Stimulated activated CD4-positive, alpha-beta T cell treated with anti-CD3 and anti-CD28 coated beads, Interleukin-1b, Interleukin-23, amount 100 ng/mL, for 24 hours (primary cell): Measurements from ENCODE around the gene TMA16.
A peak's percentile ranks its signal among the peaks of the same experiment; 100 is the strongest.
"Not testable (repeated sequence)": the region's sequence is repeated elsewhere in the genome, so short reads cannot be mapped to it uniquely, and the experiment has no call there.

Source experiments
- DNase-seq, 4 experiments: peaks; one replicate each; pipeline ENCODE4 v3.0.0-alpha.2; 2020; ENCODE audit warnings: low read depth in 4 of 4, low spot score in 1 of 4

The TMA16 gene

DNA sequence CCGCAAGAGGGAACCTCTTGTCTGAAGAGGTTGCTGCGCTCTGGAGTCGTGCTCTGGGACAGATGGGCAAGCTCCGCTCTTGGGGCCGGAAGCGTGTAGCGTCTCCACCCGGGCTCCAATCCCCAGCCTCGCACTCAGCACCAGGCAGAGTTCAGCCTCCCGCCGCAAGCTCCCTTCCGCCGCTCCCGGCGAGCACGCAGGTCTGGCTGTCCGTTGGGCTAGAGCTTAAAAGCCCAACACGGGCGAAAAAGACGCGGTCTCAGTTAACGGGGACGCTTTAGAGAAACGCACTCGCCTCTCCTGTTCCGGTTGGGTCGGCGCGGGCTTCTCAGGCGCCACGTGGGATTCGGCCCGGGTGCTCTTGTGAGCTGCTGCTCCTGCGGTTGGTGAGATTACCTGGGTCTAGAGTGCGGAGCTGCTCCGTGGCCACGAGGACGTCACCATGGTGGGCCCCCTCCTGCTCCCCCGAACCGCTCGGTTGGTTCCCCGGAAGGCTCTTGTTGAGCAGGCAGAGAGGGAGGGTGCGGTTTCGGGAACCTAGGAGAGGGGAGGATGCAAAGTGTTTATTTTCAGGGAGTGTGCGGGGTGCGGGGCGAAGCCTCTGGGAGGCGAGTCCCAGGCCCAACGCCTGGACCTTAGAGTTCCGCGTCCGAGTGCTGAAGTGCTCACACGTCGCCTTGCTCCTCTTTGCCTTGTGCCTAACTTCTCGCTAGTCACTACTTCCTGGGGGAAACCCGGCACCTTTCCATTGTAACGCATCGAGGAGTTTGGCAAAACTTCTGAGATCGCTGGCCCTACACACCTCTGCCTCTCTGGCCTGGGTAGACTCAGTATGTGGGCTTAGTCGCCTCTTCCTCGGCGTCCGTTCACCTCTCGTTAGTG, at the start of gene TMA16:
TSS of gene TMA16 (plus strand) at position 331 of the 882 bp plus-strand sequence. CDS start at position 443, 112 bp downstream.
- peak; percentile 54 to 80 (median 68) for DNase-seq

DNA sequence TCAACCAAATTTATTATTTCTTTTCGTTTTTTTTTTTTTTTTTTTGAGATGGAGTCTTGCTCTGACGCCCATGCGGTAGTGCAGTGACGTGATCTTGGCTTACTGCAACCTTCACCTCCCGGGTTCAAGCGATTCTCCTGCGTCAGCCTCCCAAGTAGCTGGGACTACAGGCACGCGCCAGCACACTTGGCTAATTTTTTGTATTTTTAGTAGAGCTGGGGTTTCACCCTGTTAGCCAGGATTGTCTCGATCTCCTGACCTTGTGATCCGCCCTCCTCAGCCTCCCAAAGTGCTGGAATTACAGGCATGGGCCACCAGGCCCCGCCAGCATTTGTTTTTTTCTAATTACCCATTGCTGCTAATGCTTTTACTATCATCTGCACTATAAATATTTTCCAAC, 47.5 kb upstream of the TMA16 start:
- DNase-seq, result not testable (repeated sequence)

DNA sequence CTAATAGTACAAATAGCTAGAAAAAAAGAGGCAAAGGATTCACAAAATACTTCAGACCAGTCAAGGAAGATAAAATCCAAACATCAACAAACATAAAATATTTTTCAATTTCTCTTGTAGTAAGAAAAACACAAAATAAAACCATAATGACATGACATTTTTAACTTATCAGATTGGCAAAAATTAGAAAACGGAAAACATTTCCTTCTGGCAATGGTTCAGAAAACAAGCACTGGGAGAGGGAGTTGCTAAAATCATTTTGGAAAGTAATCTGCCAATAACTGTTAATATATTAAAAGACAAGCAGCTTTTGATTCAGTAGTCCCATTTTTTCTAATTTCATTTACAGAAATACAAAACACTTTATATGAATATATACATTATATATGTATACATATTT, 47.0 kb upstream of the TMA16 start:
- no peak for DNase-seq

DNA sequence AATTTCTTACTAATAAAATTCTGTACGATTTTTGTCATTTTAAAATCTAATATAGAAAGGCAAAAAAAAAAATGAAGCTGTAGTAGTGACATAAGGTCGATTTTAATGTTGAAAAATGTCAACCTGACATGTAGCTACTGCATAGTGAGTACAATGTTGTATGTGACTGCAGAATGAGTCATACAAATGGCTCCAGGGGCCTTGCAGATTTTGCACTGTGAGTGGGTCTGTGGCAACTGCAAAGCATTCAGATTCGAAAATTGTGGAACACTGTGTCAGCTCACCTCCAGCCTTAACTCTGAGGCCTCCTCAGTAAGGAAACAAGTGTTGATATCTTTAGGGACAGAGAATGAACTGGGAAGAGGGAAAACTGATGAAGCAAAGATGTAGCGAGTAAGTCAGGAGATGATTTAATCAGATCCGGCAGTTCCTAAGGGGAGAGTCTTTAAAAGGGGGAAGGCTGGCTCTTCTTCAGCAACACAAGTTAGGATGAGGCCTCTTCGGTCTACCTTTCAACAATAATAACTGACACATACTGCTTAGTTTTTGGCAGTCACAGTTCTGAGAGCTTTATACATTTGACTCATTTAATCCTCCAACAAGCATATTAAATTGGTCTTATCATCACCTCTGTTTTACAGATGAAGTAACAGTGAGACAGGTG, 45.8 kb upstream of the TMA16 start:
- DNase-seq, result no peak

DNA sequence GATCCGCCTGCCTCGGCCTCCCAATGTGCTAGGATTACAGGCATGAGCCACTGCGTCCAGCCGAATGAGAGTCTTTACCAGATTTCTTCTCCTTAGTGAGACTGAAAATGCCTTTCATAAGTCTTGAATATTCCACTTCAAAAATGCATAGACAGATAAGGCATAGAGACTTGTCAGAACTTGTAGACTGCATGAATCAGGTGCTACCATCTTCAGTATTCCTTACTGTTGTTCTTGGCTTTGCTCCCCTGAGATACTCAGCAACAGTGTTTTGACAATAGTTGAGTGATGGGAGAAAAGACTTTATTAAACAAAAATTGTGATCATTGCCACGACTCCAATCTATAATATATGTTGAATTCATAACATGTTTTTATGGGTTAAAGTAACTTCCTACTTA, 31.9 kb upstream of the TMA16 start:
- no peak for DNase-seq

DNA sequence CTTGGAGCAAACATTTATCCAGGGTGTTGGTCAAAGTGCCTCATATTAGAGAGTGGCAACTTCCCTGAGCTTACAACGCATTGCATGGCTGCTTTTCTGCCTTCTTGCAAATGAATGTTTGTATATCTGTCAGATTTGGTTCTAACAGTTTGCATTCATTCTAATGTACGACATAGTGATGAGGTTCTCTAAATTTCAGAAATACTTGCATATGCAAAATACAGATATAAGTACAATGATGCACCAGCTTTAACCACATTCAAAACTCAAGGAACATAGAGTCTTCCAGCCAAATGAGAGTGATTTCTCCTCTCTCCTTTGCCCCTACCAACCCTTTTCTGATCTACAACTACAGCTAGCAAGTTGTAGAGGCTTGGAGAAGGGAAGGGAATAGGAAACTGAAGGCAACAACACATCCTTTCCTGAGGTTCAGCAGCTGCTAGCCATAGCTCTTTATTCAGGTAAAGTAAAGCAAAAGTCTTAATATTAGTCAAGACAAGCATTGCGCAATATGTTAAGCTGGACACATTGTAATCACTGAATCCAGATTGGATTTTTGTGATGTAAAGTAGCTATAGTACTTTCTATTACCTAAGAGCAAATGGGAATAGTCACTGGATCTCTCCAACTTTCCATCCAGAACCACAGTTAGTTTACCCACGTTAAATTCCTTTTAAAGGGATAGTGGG, 27.3 kb upstream of the TMA16 start:
- no peak for DNase-seq

DNA sequence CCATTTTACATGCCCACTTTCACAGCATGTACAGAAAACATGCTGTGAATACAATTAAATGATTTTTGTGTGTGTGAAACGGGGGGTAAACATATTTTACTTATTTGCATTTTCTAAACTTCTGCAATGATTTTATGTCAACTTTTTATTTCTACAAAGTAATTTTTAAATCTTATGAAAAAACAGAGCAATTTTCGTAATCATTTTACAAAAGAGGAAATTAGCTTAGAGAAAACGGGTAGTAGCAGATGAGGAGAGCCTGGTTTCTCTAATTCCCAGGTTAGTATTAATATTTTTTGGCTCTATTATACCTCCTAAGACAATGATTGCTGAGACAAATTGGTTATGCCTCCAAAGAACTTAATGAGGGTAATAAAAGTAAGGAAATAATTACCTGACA, 24.1 kb upstream of the TMA16 start:
- DNase-seq, result no peak

DNA sequence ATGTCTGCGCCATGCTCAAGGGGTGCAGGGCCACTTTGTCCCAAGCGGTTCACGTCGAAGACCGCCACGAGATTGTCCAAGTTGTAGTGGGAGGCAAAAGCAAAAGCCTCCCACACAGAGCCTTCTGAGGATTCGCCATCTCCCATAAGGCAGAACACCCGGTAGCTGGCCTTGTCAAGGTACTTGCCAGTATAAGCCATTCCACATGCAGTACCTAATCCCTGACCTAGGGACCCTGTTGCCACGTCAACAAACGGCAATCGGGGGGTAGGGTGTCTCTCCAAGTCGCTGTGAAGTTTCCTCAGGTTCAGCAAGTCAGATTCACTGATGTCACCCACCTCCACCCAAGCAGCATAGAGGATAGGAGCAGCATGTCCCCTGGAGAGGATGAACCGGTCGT, 21.4 kb upstream of the TMA16 start:
- DNase-seq, result no peak

DNA sequence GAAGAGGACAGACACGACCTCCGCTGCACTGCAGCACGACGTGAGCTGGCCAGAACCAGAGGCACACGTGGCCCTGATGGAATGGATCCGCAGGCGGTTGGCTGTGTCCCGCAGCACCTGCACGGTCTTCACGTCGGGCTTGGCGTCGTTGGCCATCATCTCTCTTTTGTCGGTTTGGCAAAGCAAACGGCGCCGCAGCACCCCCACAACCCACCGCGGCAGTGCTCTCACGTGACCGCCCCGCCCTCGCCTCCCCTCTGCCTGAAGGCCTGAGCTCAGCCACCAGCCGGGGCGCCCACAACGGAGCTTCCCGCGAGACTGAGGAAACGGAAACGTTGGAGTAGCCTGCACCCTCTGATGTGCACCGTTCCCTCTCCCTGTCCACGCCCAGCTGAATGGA, 20.9 kb upstream of the TMA16 start, which contains the start of gene TKTL2:
TSS of gene TKTL2 (minus strand) at position 179 of the 400 bp plus-strand sequence. CDS start at position 159, 20 bp downstream.
- DNase-seq, result no peak

DNA sequence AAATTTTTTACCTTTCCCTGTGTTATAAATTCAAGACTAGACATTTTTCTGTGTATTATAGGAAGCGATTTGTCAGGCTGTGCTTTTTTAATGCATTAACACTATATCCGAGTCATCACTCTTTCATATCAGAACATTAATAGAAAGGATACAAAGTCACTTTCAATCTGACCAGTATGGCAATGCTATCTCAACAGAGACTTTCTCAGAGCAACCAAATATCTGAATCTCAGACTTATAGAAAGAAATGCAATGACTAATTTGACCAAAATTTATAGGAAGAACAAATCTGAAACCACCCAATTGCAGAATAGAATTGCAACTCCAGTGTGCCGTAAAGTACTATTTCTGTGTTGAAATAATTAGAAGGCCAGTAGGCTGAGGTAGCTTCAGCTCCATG, 20.5 kb upstream of the TMA16 start:
- no peak for DNase-seq

DNA sequence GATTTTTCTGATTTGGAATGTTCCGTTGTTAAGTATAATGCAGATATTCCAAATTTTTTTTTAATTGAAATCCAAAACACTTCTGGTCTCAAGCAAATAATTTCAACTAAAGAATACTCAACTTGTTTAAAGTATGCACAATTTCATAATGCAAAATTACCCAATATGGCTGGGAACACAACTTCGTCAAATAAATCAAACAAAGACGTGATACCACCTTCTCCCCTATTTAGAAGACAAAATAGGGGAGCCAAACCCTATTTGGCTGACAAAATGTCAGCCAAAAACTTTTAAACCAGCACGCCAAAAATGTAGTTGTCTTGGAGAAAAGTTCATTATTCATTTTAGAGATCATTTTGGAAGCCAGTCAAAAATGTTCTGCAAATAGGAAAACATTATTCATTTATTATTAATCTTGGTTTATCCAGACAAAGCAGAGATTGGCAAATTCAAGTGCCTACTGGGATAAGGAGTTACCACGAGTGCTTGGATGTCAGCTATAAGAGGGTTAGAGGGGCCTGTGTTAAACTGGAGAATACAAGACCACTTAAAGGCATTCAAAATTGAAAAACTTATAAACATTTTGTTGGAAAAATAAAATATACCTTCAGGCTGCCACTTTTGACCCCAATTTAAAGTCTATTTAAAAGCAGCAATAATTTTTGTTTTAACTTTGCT, 17.6 kb upstream of the TMA16 start:
- DNase-seq, result no peak

DNA sequence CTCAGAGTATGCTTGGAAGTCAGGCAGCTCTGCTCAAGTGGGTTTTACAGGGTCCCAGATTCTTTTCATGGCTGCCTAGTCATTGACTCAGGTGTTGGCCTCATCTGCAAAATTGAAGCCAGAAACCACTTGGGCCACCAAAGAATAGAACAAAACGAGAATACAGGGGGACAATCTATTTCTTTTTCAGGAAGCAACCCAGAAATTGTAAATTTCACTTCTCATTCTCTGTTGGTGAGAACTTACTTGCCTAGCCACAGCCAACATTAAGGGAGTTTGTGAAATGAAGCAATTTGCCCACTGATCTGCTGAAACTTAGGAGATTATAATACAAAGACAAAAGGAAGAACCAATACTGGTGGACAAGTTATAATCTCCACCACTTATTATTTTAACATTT, 12.3 kb upstream of the TMA16 start:
- DNase-seq, result no peak

DNA sequence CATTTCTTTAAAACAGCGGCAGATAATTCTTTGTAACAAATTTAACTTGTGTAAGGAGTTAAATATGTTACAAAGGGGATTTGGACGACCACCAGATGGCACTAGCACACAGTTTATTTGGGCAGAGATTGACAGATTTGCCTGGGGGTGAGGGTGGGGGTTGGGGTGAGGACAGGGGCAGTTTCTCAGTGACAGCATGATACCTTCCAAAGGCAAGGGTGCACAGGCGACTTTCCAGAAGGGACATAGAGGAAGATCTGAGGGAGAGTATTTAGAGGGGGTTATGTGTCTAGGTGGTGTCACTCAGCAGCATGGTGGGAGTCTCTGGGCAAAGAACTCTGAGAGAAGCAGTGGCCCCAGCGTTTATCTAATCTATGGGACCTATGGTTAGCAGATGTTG, 9.6 kb upstream of the TMA16 start:
- DNase-seq, result peak; percentile 11 to 32 (median 28)

DNA sequence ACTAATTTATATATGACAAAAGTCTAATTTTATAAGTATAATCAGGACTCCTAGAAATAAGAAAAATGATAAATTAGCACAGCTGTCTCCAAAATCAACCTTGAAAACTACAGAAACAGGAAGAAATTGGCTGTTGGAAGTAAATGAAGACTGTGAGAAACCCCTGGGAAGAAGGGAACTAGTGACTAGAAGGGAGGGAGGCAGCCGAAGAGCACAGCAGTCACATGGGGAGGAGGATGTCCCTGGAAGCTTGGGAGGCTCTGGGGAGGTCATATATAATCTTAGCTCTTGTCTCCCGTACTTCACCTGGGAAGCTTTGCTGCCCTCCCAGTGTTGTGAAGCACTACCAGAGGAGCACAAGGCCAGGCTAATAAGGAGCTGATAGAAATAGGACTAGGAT, 8.9 kb upstream of the TMA16 start:
- no peak for DNase-seq

DNA sequence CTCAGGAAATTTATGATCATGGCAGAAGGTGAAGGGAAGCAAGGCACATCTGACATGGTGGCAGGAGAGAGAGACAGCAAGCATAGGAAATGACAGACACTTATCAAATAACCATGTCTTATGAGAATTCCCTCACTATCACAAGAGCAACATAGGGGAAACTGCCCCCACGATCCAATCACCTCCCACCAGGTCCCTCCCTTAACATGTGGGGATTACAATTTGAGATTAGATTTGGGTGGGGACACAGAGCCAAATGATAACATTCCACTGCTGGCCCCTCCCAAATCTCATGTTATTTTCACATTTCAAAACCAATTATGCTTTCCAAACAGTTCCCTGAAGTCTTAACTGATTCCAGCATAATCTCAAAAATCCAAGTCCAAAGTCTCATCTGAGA, 8.2 kb upstream of the TMA16 start:
- DNase-seq, result no peak

DNA sequence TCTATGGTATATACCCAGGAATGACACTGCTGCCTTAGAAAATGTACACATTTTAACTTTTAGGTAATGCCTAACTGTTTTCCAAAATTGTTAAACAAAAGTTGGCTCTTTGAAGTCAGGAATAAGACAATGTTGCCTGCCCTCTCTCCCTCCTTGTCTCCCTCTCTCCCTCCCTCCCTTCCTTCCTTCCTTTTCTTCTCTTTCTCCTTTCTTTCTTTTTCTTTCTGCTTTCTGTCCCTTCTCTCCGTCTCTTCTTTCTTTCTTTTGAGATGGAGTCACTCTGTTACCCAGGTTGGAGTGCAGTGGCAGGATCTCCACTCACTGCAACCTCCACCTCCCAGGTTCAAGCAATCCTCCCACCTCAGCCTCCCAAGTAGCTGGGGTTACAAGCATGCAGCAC, 4.6 kb upstream of the TMA16 start:
- no peak for DNase-seq

DNA sequence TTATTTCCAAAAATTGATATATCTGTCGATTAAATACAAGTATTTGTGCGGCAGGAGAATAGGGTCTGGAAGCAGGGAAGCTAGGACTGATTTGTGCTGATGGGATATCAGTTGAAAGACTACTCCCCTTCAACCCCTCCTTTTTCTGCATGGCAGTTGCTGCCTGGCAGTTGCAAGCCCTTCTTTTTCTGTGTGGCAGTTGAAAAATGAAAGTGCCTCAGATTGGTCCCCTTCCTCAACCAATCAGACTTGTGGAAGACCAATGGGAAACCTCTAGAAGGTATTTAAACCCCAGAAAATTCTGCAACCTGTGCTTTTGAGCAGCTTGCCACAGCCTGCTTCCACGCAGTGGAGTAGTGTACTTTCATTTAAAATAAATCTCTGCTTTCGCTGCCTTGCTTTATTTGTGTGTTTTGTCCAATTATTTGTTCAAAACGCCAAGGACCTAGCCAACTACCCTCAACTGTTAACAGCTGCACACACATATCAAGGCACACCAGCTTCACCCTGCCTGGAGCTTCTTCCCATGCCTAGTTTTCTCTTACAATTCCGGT, 1.5 kb upstream of the TMA16 start:
- DNase-seq, result no peak

DNA sequence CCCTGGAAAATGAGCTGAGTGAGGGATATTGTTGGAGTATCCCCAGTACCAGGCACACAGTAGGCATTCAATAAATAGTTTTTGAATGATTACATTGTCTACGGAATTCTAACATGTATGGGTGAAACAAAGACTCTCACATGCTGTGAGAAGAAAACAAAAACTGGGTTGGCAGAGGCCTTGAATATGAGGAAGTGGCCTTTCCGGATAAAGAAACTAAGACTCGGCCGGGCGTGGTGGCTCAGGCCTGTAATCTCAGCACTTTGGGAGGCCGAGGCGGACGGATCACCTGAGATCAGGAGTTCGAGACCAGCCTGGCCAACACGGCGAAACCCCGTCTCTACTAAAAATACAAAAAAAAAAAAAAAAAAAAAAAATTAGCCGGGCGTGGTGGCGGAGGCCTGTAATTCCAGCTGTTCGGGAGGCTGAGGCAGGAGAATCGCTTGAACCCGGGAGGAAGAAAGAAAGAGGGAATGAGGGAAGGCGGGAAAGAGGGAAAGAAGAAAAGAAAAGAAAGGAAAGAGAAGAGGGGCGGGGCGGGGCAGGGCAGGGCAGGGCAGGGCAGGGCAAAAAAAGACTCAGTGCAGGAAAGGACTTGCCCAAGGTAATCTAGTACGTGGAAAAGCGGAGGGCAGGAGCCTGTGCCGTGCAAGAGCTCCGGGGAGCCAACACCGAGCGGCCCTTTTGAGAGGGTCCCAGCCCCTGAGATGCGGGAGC, 689 bp upstream of the TMA16 start:
- DNase-seq, result no peak

DNA sequence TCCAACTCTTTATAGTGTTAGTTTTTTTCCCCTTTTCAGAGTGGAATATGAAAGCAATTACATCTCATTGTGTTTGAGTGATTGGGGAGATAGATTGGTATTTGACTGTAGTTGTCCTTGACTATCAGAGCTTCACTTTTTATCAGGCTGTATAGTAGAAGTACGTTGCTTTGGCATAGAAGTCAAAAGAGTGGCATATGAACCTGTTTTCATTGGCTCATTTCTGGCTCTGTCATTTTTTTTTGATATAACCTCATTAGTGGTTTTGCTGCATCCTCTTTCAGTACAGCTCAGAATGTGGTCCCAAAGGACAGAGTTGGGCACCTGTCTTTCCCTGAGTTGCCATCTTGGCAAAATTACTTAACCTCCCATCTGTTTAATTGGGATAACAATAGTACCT, 1.4 kb downstream of the TMA16 start:
- no peak for DNase-seq

DNA sequence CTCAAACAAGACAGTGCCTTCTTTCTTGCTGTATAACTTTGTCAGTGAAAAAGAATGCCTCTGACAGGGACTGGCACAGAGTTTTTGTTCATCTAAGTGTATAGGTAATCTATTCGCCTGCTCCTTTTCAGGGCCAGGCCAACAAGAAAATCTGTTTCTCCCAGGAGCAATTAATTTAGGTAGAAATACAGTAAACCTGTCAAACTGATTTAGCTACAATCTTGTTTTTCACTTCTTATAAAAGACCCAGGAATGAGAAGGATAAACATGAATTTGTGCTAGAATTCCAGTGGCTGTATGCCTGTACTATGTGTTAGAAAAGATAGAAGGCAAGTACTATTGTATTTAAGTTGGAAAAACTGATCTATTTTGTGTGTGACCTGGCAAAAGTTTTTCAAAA, 6.1 kb downstream of the TMA16 start:
- no peak for DNase-seq
